H9 (cell line): ENCODE results near the gene RBBP4. TPM values are rescaled to one million over a fixed set of nuclear protein-coding genes. Genes with fewer than 3 reads are reported as not detected.

Experiments used
- DNase-seq: peaks from one replicate; pipeline ENCODE4 v3.0.0-alpha.2; 2017
- H2AFZ ChIP-seq: one replicate; pipeline ENCODE4 v1.6.1; 2013; ENCODE audit warnings: mild to moderate bottlenecking, low read length, control low read depth, moderate library complexity
- H2AK5ac ChIP-seq: 2 replicates; pipeline ENCODE4 v1.6.1; 2013; ENCODE audit warnings: low read length, control low read depth, mixed read lengths; ENCODE audit not compliant: insufficient read length
- H2BK120ac ChIP-seq: one replicate; pipeline ENCODE4 v1.6.1; 2013; ENCODE audit warnings: low read depth, mild to moderate bottlenecking, low read length, control low read depth, inconsistent platforms; ENCODE audit not compliant: poor library complexity, severe bottlenecking
- H2BK12ac ChIP-seq: 2 replicates; pipeline ENCODE4 v1.6.1; 2013; ENCODE audit warnings: low read length, control low read depth, mixed read lengths, low read depth; ENCODE audit not compliant: insufficient read length
- H2BK15ac ChIP-seq: 2 replicates; pipeline ENCODE4 v1.6.1; 2013; ENCODE audit warnings: low read depth, low read length, control low read depth
- H2BK20ac ChIP-seq: one replicate; pipeline ENCODE4 v1.6.1; 2013; ENCODE audit warnings: low read depth, mild to moderate bottlenecking, low read length, control low read depth, inconsistent platforms; ENCODE audit not compliant: poor library complexity, severe bottlenecking
- H2BK5ac ChIP-seq: 2 replicates; pipeline ENCODE4 v1.6.1; 2013; ENCODE audit warnings: low read length, control low read depth, mixed read lengths; ENCODE audit not compliant: insufficient read length
- H3K14ac ChIP-seq: 2 replicates; pipeline ENCODE4 v1.6.1; 2013; ENCODE audit warnings: low read length, control low read depth; ENCODE audit not compliant: insufficient read depth
- H3K18ac ChIP-seq: 2 replicates; pipeline ENCODE4 v1.6.1; 2013; ENCODE audit warnings: low read depth, mild to moderate bottlenecking, mixed read lengths, low read length, control low read depth; ENCODE audit not compliant: insufficient read length
- H3K23ac ChIP-seq: 2 replicates; pipeline ENCODE4 v1.6.1; 2013; ENCODE audit warnings: low read length, control low read depth, mixed read lengths, low read depth; ENCODE audit not compliant: insufficient read length
- H3K23me2 ChIP-seq: 2 replicates; pipeline ENCODE4 v1.6.1; 2013; ENCODE audit warnings: low read depth, mild to moderate bottlenecking, mixed read lengths, low read length, control low read depth; ENCODE audit not compliant: insufficient read length, poor library complexity, severe bottlenecking
- H3K27ac ChIP-seq: 2 replicates; pipeline ENCODE4 v1.5.1; 2013; ENCODE audit warnings: low read length, control low read depth, mixed read lengths, low read depth; ENCODE audit not compliant: insufficient read length
- H3K27me3 ChIP-seq: 2 replicates; pipeline ENCODE4 v1.6.1; 2013; ENCODE audit warnings: low read length, control low read depth, inconsistent platforms; ENCODE audit not compliant: insufficient read depth
- H3K4ac ChIP-seq: 2 replicates; pipeline ENCODE4 v1.6.1; 2013; ENCODE audit warnings: low read depth, mild to moderate bottlenecking, control low read depth, inconsistent platforms, low read length, moderate library complexity
- H3K4me1 ChIP-seq: 2 replicates; pipeline ENCODE4 v1.6.1; 2013; ENCODE audit warnings: low read length, control low read depth, inconsistent platforms; ENCODE audit not compliant: insufficient read depth
- H3K4me2 ChIP-seq: 2 replicates; pipeline ENCODE4 v1.6.1; 2013; ENCODE audit warnings: low read length, control low read depth, mixed read lengths; ENCODE audit not compliant: insufficient read length, insufficient read depth
- H3K56ac ChIP-seq: 2 replicates; pipeline ENCODE4 v1.6.1; 2013; ENCODE audit warnings: low read depth, mild to moderate bottlenecking, mixed read lengths, low read length, control low read depth; ENCODE audit not compliant: insufficient read length
- H3K79me1 ChIP-seq: 2 replicates; pipeline ENCODE4 v1.6.1; 2013; ENCODE audit warnings: low read depth, mild to moderate bottlenecking, moderate library complexity, low read length, control low read depth, inconsistent platforms; ENCODE audit not compliant: insufficient read depth, poor library complexity, severe bottlenecking
- H3K79me2 ChIP-seq: 2 replicates; pipeline ENCODE4 v1.6.1; 2013; ENCODE audit warnings: low read length, control low read depth, inconsistent platforms; ENCODE audit not compliant: insufficient read depth
- H3K9ac ChIP-seq: 2 replicates; pipeline ENCODE4 v1.6.1; 2013; ENCODE audit warnings: low read length, control low read depth, mixed read lengths; ENCODE audit not compliant: insufficient read length; ENCODE audit errors: extremely low read depth
- H3K9me3 ChIP-seq: one replicate; pipeline ENCODE4 v1.6.1; 2013; ENCODE audit warnings: low read depth, low read length, inconsistent platforms; ENCODE audit not compliant: control insufficient read depth
- H3T11ph ChIP-seq: one replicate; pipeline ENCODE4 v1.6.1; 2013; ENCODE audit warnings: mild to moderate bottlenecking, low read length, control low read depth, inconsistent platforms
- H4K20me1 ChIP-seq: one replicate; pipeline ENCODE4 v1.6.1; 2013; ENCODE audit not compliant: control insufficient read depth, insufficient read length, insufficient read depth
- H4K5ac ChIP-seq: 2 replicates; pipeline ENCODE4 v1.6.1; 2013; ENCODE audit warnings: low read depth, mild to moderate bottlenecking, mixed read lengths, low read length, control low read depth; ENCODE audit not compliant: insufficient read length
- H4K8ac ChIP-seq: replicated peaks from 2 replicates; pipeline ENCODE4 v1.6.1; 2013; ENCODE audit warnings: low read length, control low read depth, mixed read lengths, low read depth; ENCODE audit not compliant: insufficient read length
- H4K91ac ChIP-seq: 2 replicates; pipeline ENCODE4 v1.6.1; 2013; ENCODE audit warnings: low read depth, mild to moderate bottlenecking, moderate library complexity, mixed read lengths, low read length, control low read depth; ENCODE audit not compliant: insufficient read length
- H3K27ac Mint-ChIP-seq, 3 experiments: 2 replicates in 2 of 3; 3 replicates in 1 of 3; pipeline ENCODE4 v1.8.0; 2020 to 2021; ENCODE audit warnings: mixed read lengths in 3 of 3, mild to moderate bottlenecking in 1 of 3, moderate library complexity in 1 of 3
- H3K27me3 Mint-ChIP-seq: 2 replicates; pipeline ENCODE4 v1.8.0; 2021; ENCODE audit warnings: low read depth, mild to moderate bottlenecking, moderate library complexity, mixed read lengths
- H3K36me3 Mint-ChIP-seq, 3 experiments: 2 replicates in 2 of 3; 3 replicates in 1 of 3; pipeline ENCODE4 v1.8.0; 2020 to 2021; ENCODE audit warnings: low read depth in 3 of 3, mixed read lengths in 3 of 3; ENCODE audit not compliant: insufficient read depth in 1 of 3
- H3K4me1 Mint-ChIP-seq, 2 experiments: 2 replicates each; pipeline ENCODE4 v1.8.0; 2020; ENCODE audit warnings: mixed read lengths in 2 of 2
- H3K4me3 Mint-ChIP-seq, 2 experiments: 2 replicates in 1 of 2; 3 replicates in 1 of 2; pipeline ENCODE4 v1.8.0; 2020 to 2021; ENCODE audit warnings: mild to moderate bottlenecking in 2 of 2, mixed read lengths in 2 of 2, moderate library complexity in 1 of 2
- H3K9me3 Mint-ChIP-seq, 2 experiments: 2 replicates in 1 of 2; 3 replicates in 1 of 2; pipeline ENCODE4 v1.8.0; 2020; ENCODE audit warnings: mild to moderate bottlenecking in 2 of 2, mixed read lengths in 2 of 2, moderate library complexity in 1 of 2
- CTCF ChIP-seq: fragments of 200-600 bp; sonication (generic); conservative IDR thresholded peaks from 3 replicates; pipeline ENCODE4 v1.8.0; 2021; ENCODE audit warnings: antibody characterized with exemption, mild to moderate bottlenecking
- WGBS: extraction: QIAGEN DNeasy Blood & Tissue Kit; methylation state at CpG from one replicate; pipeline ENCODE4 v1.1.7; 2013; ENCODE audit warnings: missing lambda C conversion rate, low lambda C conversion rate, mixed read lengths; ENCODE audit not compliant: insufficient read length; ENCODE audit errors: extremely low coverage; 5-methylcytosine and 5-hydroxymethylcytosine counted together
- total RNA-seq: library from RNA; stranded (reverse); gene quantifications from 2 replicates; pipeline ENCODE4 v1.2.1, GENCODE V29; 2021

RBBP4 gene
- total RNA-seq, 1 experiment from 2014 or later = 416 TPM

GRCh38 chr1:32684167-32684811 lies 33.3 kb downstream of the RBBP4 start:
- no CpG with 5 or more reads among the region's 2 CpGs for WGBS
- Histone ChIP-seq H4K91ac (no peak overlapping the region), H3K4me1 (no peaks in the 10 kb centered on the region), H2AFZ (no peak overlapping the region), H3K23ac (no peak overlapping the region), H3K79me2 (no peaks in the 10 kb centered on the region), H3T11ph (no peak overlapping the region), H3K56ac (no peak overlapping the region), H3K79me1 (no peaks in the 10 kb centered on the region), H4K5ac (no peak overlapping the region), H3K27ac (no peak overlapping the region), H3K27me3 (no peaks in the 10 kb centered on the region), H2BK15ac (no peak overlapping the region), H3K9me3 (no peaks in the 10 kb centered on the region), H2BK120ac (no peak overlapping the region), H2AK5ac (no peak overlapping the region), H4K20me1 (no peaks in the 10 kb centered on the region), H3K23me2 (no peaks in the 10 kb centered on the region), H3K9ac (no peak overlapping the region), H3K4ac (no peak overlapping the region), H3K4me2 (no peak overlapping the region), H4K8ac (no peak overlapping the region), H3K14ac (no peak overlapping the region), H2BK5ac (no peak overlapping the region), H2BK12ac (no peak overlapping the region), H3K18ac (no peak overlapping the region), H2BK20ac (no peak overlapping the region)
- Mint-ChIP-seq H3K9me3 (no peaks in the 10 kb centered on the region), H3K4me3 (no peak overlapping the region), H3K4me1 (no peaks in the 10 kb centered on the region), H3K27me3 (no peaks in the 10 kb centered on the region), H3K27ac (peak overlapping the region in 2 of 3 experiments; percentile 34 to 45; a peak in 3 of 7 replicates), H3K36me3 (peaks cover 29 to 60% (median 58%) of the 10 kb centered on the region in 3 experiments)
- TF ChIP-seq CTCF = no peak
- DNase-seq = no peak
